Activated CD4-positive, alpha-beta T cell treated with anti-CD3 and anti-CD28 coated beads for 48 hours (primary cell): ENCODE results near the gene RAB22A.
"Not testable (repeated sequence)": the region's sequence is repeated elsewhere in the genome, so short reads cannot be mapped to it uniquely, and the experiment has no call there.

Experiments
- DNase-seq: peaks from one replicate; pipeline ENCODE4 v3.0.0-alpha.2; 2020

The RAB22A gene

GRCh38 chr20:58389968-58390658, 80.6 kb downstream of the RAB22A start:
- DNase-seq = no peak

GRCh38 chr20:58390659-58391035, 81.1 kb downstream of the RAB22A start:
- DNase-seq = no peak

GRCh38 chr20:58392286-58392685, 82.8 kb downstream of the RAB22A start:
- no peak for DNase-seq

GRCh38 chr20:58393299-58393698, 83.8 kb downstream of the RAB22A start:
- DNase-seq = no peak

- DNase-seq = no peak
Observed at GRCh38 chr20:58394801-58395200, 85.3 kb downstream of the RAB22A start.

- no peak for DNase-seq
Observed at GRCh38 chr20:58395604-58396003, 86.1 kb downstream of the RAB22A start.

- no peak for DNase-seq
Observed at GRCh38 chr20:58397429-58397828, 87.9 kb downstream of the RAB22A start.

GRCh38 chr20:58398254-58398653, 88.7 kb downstream of the RAB22A start:
- DNase-seq = no peak

- DNase-seq = no peak
Observed at GRCh38 chr20:58399926-58400325, 90.4 kb downstream of the RAB22A start.

GRCh38 chr20:58401162-58401561, 91.6 kb downstream of the RAB22A start:
- no peak for DNase-seq

- peak; percentile 30 for DNase-seq
Observed at GRCh38 chr20:58402305-58402704, 92.8 kb downstream of the RAB22A start.

- no peak for DNase-seq
Observed at GRCh38 chr20:58402827-58403226, 93.3 kb downstream of the RAB22A start.

GRCh38 chr20:58403272-58403671, 93.8 kb downstream of the RAB22A start:
- DNase-seq = no peak

GRCh38 chr20:58405504-58406291, 96.2 kb downstream of the RAB22A start:
- DNase-seq = no peak

- DNase-seq = no peak
Observed at GRCh38 chr20:58406422-58407001, 97.0 kb downstream of the RAB22A start.

- no peak for DNase-seq
Observed at GRCh38 chr20:58407201-58407873, 97.8 kb downstream of the RAB22A start.

GRCh38 chr20:58407966-58408557, 98.5 kb downstream of the RAB22A start:
- peak; percentile 22 for DNase-seq

- no peak for DNase-seq
Observed at GRCh38 chr20:58408603-58409246, 99.2 kb downstream of the RAB22A start.

- not testable (repeated sequence) for DNase-seq
Observed at GRCh38 chr20:58414216-58414615, 104.7 kb downstream of the RAB22A start.

- not testable (repeated sequence) for DNase-seq
Observed at GRCh38 chr20:58414786-58415185, 105.3 kb downstream of the RAB22A start.

- DNase-seq = no peak
Observed at GRCh38 chr20:58416057-58416456, 106.5 kb downstream of the RAB22A start.

GRCh38 chr20:58416835-58417234, 107.3 kb downstream of the RAB22A start:
- no peak for DNase-seq
